Smooth muscle cell (in vitro differentiated cells): Measurements from ENCODE around the gene MOXD1. TPM values are rescaled to one million over a fixed set of nuclear protein-coding genes. Genes with fewer than 3 reads are reported as not detected.

ENCODE experiments used
- DNase-seq: peaks from one replicate; lab custom pipeline; 2025; ENCODE audit not compliant: unreplicated experiment; lab: John Stamatoyannopoulos, UW
- H2AFZ ChIP-seq: fragments of 200-600 bp; sonication (generic); 2 replicates; pipeline ENCODE4 v1.6.0; 2016; ENCODE audit warnings: antibody characterized with exemption, low read depth, mild to moderate bottlenecking
- H3F3A ChIP-seq: fragments of 200-600 bp; sonication (generic); 2 replicates; pipeline ENCODE4 v1.6.0; 2017; ENCODE audit warnings: antibody characterized with exemption, low read depth
- H3K27ac ChIP-seq: fragments of 200-600 bp; sonication (generic); 2 replicates; pipeline ENCODE4 v1.5.1; 2016; ENCODE audit warnings: low read depth, mild to moderate bottlenecking
- H3K27me3 ChIP-seq: fragments of 200-600 bp; sonication (generic); 2 replicates; pipeline ENCODE4 v1.6.1; 2016; ENCODE audit warnings: low read depth, mild to moderate bottlenecking
- H3K36me3 ChIP-seq: fragments of 200-600 bp; sonication (generic); 2 replicates; pipeline ENCODE4 v1.5.1; 2016; ENCODE audit warnings: low read depth
- H3K4me1 ChIP-seq: fragments of 200-600 bp; sonication (generic); 2 replicates; pipeline ENCODE4 v1.5.1; 2016; ENCODE audit warnings: low read depth
- H3K4me2 ChIP-seq: fragments of 200-600 bp; sonication (generic); 2 replicates; pipeline ENCODE4 v1.6.0; 2016; ENCODE audit warnings: mild to moderate bottlenecking
- H3K4me3 ChIP-seq: fragments of 200-600 bp; sonication (generic); 2 replicates; pipeline ENCODE4 v1.5.1; 2016; ENCODE audit warnings: mild to moderate bottlenecking
- H3K79me2 ChIP-seq: fragments of 200-600 bp; sonication (generic); 2 replicates; pipeline ENCODE4 v1.6.0; 2016; ENCODE audit warnings: low read depth, mild to moderate bottlenecking
- H3K9ac ChIP-seq: fragments of 200-600 bp; sonication (generic); 2 replicates; pipeline ENCODE4 v1.6.0; 2016; ENCODE audit warnings: low read depth
- H3K9me3 ChIP-seq: fragments of 200-600 bp; sonication (generic); replicated peaks from 2 replicates; pipeline ENCODE4 v1.5.1; 2016; ENCODE audit warnings: low read depth
- H4K20me1 ChIP-seq: fragments of 200-600 bp; sonication (generic); 2 replicates; pipeline ENCODE4 v1.6.0; 2016; ENCODE audit warnings: low read depth
- CTCF ChIP-seq: fragments of 200-600 bp; sonication (generic); IDR thresholded peaks from 2 replicates; pipeline ENCODE4 v1.5.1; 2017; ENCODE audit warnings: borderline replicate concordance, mild to moderate bottlenecking, antibody characterized with exemption; ENCODE audit not compliant: insufficient read depth, poor library complexity, severe bottlenecking
- WGBS: methylation state at CpG from one replicate; pipeline ENCODE4 v1.1.7; 2016; ENCODE audit warnings: low lambda C conversion rate; 5-methylcytosine and 5-hydroxymethylcytosine counted together
- polyA plus RNA-seq: library from polyadenylated mRNA; unstranded; fragments of >200 nt; fragmentation: Nextera tagmentation; extraction: Ambion mirVana; gene quantifications from 2 replicates; pipeline ENCODE4 v1.2.1, GENCODE V29; 2016
- total RNA-seq: library from RNA; depleted of rRNA; stranded (reverse); fragments of >200 nt; gene quantifications from 2 replicates; pipeline ENCODE4 v1.2.3, GENCODE V29; 2014

MOXD1 gene
- total and polyA plus RNA-seq, 2 experiments from 2014 or later = 12.4 to 19.4 TPM

- Histone ChIP-seq H3K4me3 (peak overlapping the region; percentile 68), H3K9me3 (no peaks in the 10 kb centered on the region), H3K9ac (no peak overlapping the region), H3K79me2 (no peaks in the 10 kb centered on the region), H3K27ac (no peak overlapping the region), H2AFZ (peak overlapping the region; percentile 92), H3K4me2 (peak overlapping the region; percentile 96), H3K27me3 (peaks cover 51% of the 10 kb centered on the region), H3K36me3 (no peaks in the 10 kb centered on the region), H3K4me1 (peaks cover 4% of the 10 kb centered on the region), H3F3A (peaks cover 8% of the 10 kb centered on the region), H4K20me1 (no peaks in the 10 kb centered on the region)
- DNase-seq = no peak
- no peak for TF ChIP-seq CTCF
- 11% methylated on average over 30 of the region's 35 CpGs for WGBS
Measured at GRCh38 chr6:132401618-132402285, 477 bp upstream of the MOXD1 start.

DNA sequence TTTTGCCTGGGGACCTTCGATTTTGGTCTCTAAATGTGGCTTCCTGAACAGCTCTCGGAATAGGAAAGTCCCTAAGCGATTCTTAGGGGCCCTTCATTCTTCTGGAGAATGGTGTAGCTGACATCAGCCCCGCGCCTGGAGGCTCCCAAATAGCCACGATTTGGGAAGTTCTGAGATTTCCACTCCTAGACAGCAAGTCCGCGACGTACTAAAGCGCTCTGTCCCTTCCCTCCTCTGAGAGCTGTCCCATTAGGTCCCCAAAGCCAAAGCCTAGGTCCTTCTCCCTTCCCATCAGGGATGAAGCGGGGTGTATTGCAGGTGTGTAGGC lies 756 bp downstream of the MOXD1 start:
- no peak overlapping the region for H3K9ac ChIP-seq

DNA sequence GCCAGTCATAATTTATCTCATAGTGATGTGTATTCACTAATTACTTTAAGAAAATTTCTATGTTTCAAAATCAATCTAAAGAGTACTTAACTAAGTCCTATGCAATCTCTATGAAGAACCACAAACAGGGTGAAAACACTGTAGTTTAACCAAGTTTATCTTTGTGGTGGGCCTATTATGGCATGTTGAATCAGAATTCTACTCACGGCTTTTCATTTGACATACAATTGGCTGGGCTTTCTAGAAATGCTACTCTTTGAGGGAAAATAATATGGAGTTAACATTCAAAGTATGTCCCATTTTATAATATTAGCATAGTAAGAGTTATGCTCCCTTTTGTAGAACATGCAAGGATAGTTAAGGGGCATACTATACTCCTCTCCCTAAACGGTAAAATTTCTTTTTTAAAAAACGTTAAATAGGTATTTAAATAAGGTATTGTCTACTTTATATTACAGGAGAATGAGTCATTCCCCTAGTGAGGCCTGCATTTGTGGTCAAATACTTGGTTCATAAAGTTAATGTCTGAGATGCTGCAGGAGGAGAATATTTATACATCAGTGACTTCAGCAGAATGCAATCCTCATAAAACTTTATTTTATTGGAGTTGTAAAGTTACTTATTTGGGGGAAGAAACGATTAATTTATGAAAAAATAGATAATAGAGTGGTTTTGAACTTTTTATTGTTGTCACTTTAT lies 1.8 kb downstream of the MOXD1 start:
- Histone ChIP-seq H3K4me3 (peak overlapping the region; percentile 68), H3K9me3 (peaks cover 6% of the 10 kb centered on the region), H3K79me2 (no peaks in the 10 kb centered on the region), H3K27me3 (peaks cover 42% of the 10 kb centered on the region), H3K36me3 (no peaks in the 10 kb centered on the region), H3K9ac (no peak overlapping the region), H4K20me1 (no peaks in the 10 kb centered on the region), H2AFZ (no peak overlapping the region), H3F3A (peaks cover 8% of the 10 kb centered on the region), H3K4me1 (peaks cover 4% of the 10 kb centered on the region), H3K4me2 (peak overlapping the region; percentile 96), H3K27ac (peak overlapping the region; percentile 58)
- no peak for TF ChIP-seq CTCF
- DNase-seq = no peak
- WGBS = 33% methylated on average over 4 of the region's 4 CpGs

More for the DNA sequence above, 756 bp downstream of the MOXD1 start:
- Histone ChIP-seq H3F3A (peaks cover 8% of the 10 kb centered on the region), H3K79me2 (no peaks in the 10 kb centered on the region), H3K27me3 (peaks cover 42% of the 10 kb centered on the region), H3K27ac (no peak overlapping the region), H2AFZ (peak overlapping the region; percentile 78), H3K4me3 (peak overlapping the region; percentile 68), H3K4me2 (peak overlapping the region; percentile 96), H4K20me1 (no peaks in the 10 kb centered on the region), H3K36me3 (no peaks in the 10 kb centered on the region), H3K4me1 (peaks cover 4% of the 10 kb centered on the region), H3K9me3 (peaks cover 3% of the 10 kb centered on the region)
- WGBS = 13% methylated on average over 11 of the region's 11 CpGs
- DNase-seq = no peak
- no peak for TF ChIP-seq CTCF
